Activated T-cell treated with anti-CD3 and anti-CD28 coated beads for 1 hour (primary cell): Measurements from ENCODE around the gene MMP25.
"Not testable (repeated sequence)": the region's sequence is repeated elsewhere in the genome, so short reads cannot be mapped to it uniquely, and the experiment has no call there.

Experiments used
- DNase-seq: peaks from one replicate; pipeline ENCODE4 v3.0.0-alpha.2; 2020; ENCODE audit warnings: low read depth

MMP25 gene

DNA sequence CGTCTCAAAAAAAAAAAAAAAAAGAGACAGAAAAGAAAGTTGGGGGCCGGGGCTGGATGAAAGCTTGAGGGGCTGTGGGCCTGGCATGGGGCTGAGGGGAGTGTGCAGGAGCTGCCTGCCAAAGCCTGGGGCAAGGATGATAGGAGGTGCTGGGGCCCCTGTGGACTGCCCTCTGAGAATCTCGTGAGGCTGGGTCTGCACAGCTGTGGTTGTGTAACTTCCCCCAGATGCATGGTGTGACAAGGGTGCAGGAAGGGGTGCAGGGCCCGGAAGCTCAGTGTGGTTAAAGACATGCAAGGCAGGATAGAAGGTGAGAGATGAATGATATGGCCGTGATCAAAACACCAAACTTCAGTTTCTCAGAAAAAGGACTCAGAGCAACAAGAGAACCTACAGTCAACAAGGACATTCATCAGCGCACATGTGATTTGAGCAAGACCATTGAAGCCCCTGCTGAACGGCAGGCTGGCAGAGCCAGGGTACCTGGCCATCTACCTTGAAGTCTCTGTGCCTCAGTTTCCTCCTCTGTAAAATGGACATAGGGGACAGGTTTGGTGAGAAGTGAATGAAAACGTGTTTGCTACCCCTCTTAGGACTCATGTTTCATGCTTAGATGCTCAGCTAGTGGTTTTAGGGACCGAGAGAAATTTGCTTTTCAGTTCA is 28.6 kb downstream of the MMP25 start:
- DNase-seq: peak; percentile 61

- DNase-seq: no peak
These were observed 29.2 kb downstream of the MMP25 start for GRCh38 chr16:3075523-3075915.

GRCh38 chr16:3075946-3076345 is 29.6 kb downstream of the MMP25 start:
- DNase-seq: not testable (repeated sequence)

DNA sequence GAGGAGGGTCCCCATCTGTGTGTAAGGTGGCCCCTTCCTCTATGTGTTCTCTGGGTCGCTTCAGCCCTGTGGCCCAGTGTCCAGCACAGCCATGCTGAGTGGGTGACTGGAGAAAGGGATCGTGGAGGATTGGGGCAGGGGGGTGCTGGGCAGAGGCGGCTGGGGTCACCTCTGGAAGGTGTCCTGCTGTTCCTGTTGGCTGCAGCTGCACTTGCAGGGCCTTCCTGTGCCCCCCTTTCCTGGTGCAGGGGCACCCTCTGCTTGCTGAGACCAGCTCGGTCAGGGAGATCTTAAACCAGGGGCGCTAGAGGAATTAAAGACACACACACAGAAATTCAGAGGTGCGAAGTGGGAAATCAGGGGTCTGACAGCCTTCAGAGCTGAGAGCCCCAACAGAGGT is 30.2 kb downstream of the MMP25 start:
- DNase-seq: no peak

DNA sequence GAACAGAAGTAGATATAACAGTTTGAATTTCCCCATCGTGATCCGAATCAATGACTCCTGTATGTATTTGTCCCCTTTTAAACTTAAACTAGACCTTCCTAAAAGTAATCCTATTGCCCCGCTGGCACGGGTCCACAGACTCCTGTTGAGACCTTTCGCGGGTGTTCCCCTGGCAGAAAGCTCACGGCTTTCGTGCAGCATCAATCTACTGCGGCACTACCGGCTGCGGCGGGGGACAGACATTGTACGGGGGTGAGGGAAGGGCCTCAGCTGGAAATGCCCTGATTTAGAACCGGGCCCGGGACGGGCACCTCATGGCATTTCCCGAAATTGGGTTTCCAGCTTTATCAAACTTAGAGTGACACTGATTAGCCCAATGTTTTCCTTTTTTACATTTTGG is 33.7 kb downstream of the MMP25 start:
- DNase-seq: no peak

GRCh38 chr16:3081957-3082356 is 35.6 kb downstream of the MMP25 start:
- DNase-seq: not testable (repeated sequence)

- DNase-seq: not testable (repeated sequence)
These were observed 37.0 kb downstream of the MMP25 start for GRCh38 chr16:3083408-3083807.

DNA sequence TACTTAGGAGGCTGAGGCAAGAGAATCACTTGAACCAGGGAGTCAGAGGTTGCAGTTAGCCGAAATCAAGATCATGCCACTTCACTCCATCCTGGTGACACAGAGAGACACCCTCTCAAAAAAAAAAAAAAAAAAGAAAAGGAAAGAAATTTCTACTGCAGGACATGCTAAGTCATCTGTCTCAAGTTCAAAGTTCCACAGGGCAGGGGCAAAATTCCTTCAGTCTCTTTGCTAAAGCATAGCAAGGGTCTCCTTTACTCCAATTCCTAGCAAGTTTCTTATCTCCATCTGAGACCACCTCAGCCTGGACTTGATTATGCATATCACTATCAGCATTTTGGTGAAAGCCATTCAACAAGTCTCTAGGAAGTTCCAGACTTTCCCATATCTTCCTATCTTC is 38.1 kb downstream of the MMP25 start:
- DNase-seq: no peak

- no peak for DNase-seq
These were observed 38.8 kb downstream of the MMP25 start for GRCh38 chr16:3084969-3085670.

DNA sequence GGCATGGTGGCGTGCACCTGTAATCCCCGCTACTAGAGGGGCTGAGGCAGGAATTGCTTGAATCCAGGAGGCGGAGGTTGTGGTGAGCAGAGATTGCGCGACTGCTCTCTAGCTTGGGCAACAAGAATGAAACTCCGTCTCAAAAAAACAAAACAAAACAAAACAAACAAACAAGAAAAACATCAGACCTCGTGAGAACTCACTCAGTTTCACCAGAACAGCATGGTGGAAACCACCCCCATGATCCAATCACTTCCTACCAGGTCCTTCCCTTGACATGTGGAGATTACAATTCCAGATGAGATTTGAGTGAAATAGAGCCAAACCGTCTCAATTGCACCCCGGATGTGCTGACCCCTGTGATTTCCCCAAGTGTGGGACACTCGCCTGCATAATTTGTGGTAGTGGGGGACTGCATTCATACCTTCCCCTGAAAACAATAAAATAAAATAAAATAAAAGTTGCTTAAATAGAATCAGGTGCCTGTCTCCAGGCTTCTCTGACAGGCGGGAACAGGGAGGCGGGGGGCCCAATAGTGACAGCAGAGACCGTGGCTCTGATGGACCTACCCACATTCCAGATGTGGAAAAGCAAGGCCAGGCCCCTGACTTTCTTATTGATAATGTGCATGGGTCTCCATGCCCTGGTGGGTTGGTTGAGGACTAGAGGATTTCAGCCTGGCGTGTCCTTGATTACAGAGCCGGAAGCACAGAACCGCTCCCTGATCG is 39.7 kb downstream of the MMP25 start:
- DNase-seq: no peak

DNA sequence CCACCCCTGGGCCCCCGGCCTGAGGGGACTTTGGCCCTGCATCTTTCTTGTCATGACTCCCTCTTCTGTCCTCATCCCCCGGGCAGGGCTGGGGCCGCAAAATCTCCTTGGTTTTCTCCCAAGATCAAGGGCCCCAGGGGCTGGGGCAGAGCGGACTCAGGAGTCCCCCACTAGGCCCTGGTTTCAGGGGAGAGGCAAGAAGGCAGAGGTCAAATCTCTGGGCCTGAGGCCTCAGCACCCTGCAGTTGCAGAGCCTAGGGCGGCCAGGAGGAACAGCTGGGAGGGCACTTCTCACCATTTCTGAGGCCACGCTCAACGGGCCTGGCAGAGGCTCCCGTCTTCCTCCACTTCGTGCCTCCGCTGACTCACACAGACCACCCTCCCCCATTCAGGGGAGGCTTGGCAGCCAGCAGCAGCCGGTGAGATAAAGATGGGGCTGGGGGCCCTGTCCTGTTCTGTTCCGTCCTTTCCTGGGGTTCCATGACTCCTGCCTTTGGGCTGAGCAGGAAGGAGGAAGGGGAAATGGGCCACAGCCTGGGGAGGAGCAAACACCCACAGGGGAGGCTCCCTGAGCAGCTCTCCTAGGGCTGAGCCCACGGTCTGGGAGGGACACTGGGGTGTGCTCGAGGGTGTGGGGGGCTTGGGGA is 40.4 kb downstream of the MMP25 start:
- no peak for DNase-seq

DNA sequence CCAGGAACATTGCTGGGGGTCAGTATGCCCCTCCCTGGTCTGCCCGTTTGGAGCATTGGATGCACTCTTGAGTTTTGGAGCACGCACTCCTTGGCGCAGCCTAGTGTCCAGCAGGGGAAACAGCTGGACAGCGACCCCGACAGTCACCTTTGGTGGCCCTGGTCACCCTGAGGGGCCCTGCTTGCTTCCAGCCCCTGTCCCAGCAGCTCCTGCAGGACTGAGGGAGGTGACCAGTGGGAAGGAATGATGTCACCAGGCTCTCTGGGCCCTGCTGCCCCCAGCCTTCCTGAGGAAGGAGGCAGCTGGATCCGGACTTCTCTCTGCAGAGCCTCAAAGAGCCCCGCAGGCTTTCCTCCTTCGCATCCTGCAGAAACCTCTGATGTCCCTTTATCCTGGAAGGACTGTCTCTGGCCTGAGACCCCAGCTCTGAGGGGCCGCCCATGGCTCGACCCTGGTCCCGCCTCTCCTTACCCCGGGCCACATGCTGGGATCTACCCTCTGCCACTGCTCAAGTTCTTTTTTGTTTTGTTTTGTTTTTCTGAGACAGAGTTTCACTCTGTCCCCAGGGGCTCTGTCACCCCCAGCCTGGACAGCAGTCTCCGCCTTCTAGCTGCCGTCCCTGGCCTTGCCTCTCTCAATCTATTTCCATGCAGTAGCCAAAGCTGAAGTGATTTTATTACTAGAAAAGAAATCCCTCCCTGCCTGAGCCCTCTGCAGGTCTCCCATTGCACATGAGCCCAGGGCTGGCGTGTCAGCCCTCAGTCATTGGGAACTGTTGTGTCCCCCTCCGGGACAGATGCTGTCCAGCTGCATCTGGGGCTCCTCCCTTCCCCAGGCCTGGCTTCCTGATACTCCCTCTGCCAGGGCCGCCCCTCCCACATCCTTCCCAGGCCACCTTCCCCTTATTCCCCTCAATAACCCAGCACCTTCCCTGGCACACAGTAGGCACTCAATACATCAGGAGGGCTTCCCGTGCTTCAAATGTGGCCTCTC is 41.2 kb downstream of the MMP25 start:
- no peak for DNase-seq

GRCh38 chr16:3088450-3088849 is 42.1 kb downstream of the MMP25 start:
- no peak for DNase-seq

DNA sequence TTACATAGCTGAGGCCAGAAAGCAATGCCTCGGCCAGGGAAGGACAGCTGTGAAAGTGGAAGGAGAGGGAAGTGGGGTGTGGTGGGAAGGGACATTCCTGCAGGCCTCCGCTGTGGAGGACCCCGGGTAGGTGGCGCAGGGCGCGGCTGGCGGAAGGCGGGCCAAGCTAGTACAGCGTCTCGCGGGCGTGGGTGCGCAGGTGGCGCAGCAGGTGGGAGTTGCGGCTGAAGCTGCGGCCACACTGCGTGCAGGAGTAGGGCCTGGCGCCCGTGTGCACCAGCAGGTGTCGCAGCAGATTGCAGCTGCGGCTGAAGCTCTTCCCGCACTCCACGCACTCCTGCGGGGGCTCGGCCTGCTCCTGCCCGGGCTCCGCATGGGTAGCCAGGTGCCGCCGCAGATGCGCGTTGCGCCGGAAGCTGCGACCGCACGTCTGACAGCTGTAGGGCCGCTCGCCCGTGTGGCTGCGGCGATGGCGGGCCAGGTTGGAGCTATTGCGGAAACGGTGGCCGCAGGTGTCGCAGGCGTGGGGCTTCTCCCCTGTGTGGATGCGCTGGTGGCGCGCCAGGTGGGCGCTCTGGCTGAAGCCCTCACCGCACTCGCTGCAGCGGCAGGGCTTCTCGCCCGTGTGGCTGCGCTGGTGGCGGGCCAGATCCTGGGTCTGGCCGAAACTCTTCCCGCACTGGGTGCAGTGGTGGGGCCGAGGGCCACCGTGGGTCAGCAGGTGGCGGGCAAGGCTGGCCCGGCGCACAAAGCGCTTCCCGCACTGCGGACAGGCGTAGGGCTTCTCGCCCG is 42.8 kb downstream of the MMP25 start:
- no peak for DNase-seq

DNA sequence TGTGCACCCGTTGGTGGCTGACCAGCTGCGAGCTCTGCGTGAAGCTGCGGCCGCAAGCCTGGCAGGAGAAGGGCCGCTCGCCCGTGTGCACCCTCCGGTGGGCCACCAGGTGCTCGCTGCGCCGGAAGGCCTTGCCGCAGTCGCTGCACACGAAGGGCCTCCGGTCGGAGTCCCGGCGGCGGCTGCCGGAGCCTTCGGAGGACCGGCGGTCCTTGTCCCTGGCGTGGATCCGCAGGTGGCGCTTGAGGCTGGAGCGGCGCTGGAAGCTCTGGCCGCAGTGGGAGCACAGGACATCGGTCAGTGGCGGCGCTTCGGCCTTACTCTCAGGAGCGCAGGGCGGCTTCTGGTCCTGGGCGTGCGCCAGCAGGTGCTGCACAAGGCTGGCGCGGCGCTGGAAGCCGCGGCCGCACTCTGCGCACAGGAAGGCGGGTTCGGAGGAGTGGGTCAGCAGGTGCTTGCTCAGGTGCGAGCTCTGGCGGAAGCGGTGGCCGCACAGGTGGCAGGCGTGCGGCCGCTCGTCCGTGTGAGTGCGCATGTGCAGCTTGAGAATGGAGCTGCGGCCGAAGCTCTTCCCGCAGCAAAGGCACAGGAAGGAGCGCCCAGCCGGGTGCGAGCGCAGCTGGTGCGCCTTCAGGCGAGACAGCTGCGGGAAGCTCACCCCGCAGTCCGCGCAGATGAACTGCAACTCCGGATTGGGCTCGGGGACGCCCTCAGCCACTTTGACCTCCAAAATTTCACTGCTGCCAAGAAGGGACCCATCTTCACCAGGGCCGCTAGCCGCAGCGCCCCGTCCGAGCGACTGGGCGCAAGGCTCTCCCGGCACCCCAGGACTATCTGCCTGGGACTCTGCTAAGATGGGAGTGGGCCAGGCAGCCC is 43.6 kb downstream of the MMP25 start:
- DNase-seq: no peak

GRCh38 chr16:3091551-3091950 is 45.2 kb downstream of the MMP25 start:
- DNase-seq: no peak

- no peak for DNase-seq
These were observed 46.2 kb downstream of the MMP25 start for GRCh38 chr16:3092501-3092941.

- no peak for DNase-seq
These were observed 48.1 kb downstream of the MMP25 start for GRCh38 chr16:3094289-3095027.

DNA sequence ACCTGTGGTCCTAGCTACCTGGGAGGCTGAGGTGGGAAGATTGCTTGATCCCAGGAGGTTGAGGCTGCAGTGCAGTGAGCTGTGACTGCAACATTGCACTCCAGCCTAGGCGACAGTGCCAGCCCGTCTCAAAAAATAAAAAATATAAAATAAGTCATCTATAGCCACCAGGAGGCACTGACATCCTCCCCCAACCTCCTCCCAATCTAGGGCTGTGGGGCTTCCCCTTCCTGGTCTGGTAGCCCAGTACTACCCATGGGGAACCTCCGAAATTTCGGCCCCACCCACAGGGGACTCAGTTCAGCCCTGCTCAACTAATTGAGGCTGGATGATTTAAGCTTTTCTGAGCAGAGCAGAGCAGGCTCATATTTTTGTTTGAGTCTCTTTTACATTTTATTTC is 49.5 kb downstream of the MMP25 start:
- no peak for DNase-seq
